Bronchial epithelial cell (primary cell): ENCODE data around the gene RPP38. TPM values are rescaled to one million over a fixed set of nuclear protein-coding genes. Genes with fewer than 3 reads are reported as not detected.

ENCODE experiments used
- DNase-seq: peaks from one replicate; pipeline ENCODE4 v3.0.0-alpha.2; 2010; ENCODE audit warnings: low read depth
- FAIRE-seq: peaks from 2 replicates; lab custom pipeline; 2011; peaks lifted over from hg19 to GRCh38; lab: Jason Lieb, UNC
- H3K27me3 ChIP-seq: 2 replicates; pipeline ENCODE4 v1.5.1; 2011; ENCODE audit warnings: low read length; ENCODE audit not compliant: control insufficient read depth, insufficient read depth
- H3K36me3 ChIP-seq: 2 replicates; pipeline ENCODE4 v1.5.1; 2011; ENCODE audit warnings: low read length; ENCODE audit not compliant: control insufficient read depth, insufficient read depth
- H3K4me3 ChIP-seq: 2 replicates; pipeline ENCODE4 v1.5.1; 2011; ENCODE audit warnings: mild to moderate bottlenecking, low read depth, low read length, control low read depth
- total RNA-seq: library from RNA; depleted of rRNA; stranded (reverse); fragments of >200 nt; gene quantifications from 2 replicates; pipeline ENCODE4 v1.2.1, GENCODE V29; 2014
- TF ChIP-seq, protein P1 (sequence below): IDR thresholded peaks from 2 replicates; pipeline ENCODE4 v1.5.1; 2011; ENCODE audit warnings: mild to moderate bottlenecking, moderate library complexity, low read length, control low read depth, inconsistent platforms; ENCODE audit not compliant: insufficient read depth, severe bottlenecking

The RPP38 gene, protein sequence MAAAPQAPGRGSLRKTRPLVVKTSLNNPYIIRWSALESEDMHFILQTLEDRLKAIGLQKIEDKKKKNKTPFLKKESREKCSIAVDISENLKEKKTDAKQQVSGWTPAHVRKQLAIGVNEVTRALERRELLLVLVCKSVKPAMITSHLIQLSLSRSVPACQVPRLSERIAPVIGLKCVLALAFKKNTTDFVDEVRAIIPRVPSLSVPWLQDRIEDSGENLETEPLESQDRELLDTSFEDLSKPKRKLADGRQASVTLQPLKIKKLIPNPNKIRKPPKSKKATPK
- 10.3 and 18.4 TPM in 2 replicates for total RNA-seq

DNA sequence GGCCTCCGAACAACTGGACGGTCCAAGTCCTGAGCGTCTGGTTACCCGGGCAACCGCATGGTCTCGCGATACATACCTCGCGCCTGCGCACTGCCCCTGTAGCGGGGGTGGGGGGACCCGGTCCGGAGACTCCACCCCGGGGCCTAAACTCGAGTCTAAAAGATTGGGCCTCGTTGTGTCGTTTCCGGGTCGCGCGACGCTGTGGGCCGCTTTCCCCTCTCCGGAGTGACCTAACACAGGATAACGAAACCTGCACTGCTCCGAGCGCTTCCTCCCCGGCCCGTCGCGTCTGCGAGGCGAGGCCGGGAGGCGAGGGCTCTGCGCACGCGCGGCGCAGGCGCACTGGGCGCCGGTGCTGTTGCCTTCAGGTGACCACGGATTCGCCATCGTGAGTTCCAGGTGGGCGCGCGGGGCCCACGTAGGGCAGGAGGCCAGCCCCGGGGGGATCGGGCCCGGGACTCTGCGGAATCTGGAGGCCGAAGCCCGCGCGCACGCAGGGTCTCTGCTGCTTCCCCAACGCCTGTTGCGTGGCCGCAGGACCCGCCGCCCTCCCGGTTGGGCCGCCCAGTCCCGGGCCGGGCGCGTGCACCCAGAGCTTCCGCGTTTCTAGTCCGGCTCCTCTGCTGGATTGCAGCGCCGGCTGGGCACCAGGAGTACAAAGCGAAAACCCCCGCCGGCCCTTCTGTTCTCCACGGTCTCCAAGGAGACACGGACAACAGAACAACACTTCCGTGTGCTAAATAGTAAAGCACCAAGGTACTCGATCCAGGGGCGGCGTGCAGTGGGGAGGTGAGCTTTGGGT is at the start of gene RPP38:
Gene RPP38 (plus strand): TSS at position 345 of the 802 bp plus-strand sequence. CDS start 5,960 bp downstream, outside the sequence.
- Histone ChIP-seq H3K4me3 (peak within 1 kb of the TSS; percentile 93), H3K27me3 (no peaks in the 10 kb centered on the region), H3K36me3 (peaks cover 4% of the 10 kb centered on the region)
- DNase-seq (peak; percentile 78), FAIRE-seq (no peak)
- TF ChIP-seq, protein P1, sequence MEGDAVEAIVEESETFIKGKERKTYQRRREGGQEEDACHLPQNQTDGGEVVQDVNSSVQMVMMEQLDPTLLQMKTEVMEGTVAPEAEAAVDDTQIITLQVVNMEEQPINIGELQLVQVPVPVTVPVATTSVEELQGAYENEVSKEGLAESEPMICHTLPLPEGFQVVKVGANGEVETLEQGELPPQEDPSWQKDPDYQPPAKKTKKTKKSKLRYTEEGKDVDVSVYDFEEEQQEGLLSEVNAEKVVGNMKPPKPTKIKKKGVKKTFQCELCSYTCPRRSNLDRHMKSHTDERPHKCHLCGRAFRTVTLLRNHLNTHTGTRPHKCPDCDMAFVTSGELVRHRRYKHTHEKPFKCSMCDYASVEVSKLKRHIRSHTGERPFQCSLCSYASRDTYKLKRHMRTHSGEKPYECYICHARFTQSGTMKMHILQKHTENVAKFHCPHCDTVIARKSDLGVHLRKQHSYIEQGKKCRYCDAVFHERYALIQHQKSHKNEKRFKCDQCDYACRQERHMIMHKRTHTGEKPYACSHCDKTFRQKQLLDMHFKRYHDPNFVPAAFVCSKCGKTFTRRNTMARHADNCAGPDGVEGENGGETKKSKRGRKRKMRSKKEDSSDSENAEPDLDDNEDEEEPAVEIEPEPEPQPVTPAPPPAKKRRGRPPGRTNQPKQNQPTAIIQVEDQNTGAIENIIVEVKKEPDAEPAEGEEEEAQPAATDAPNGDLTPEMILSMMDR: no peak

DNA sequence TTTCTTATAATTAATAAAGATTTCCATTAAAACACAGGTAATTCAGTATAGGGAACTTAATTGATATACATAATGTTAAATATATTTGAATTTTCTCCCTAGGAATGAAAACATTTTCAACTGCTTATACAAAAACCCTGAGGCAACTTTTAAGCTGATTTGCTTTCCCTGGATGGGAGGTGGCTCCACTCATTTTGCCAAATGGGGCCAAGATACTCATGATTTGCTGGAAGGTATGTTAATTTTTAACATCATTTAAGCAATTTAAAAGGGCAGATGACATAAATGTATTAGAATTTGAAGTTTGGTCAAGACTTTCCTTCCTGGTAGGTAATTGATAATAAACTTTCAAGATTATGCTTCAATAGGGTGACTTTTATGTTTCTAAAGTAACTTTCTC is 47.6 kb upstream of the RPP38 start:
- no peak overlapping the region for H3K4me3 ChIP-seq
- no peaks in the 10 kb centered on the region for H3K27me3 ChIP-seq
- FAIRE-seq (no peak), DNase-seq (no peak)
- TF ChIP-seq, protein P1: no peak
- H3K36me3 ChIP-seq: no peaks in the 10 kb centered on the region

- TF ChIP-seq, protein P1: no peak
- FAIRE-seq (no peak), DNase-seq (no peak)
- no peak overlapping the region for H3K4me3 ChIP-seq
- no peaks in the 10 kb centered on the region for H3K27me3 ChIP-seq
- no peaks in the 10 kb centered on the region for H3K36me3 ChIP-seq
These were observed 45.0 kb upstream of the RPP38 start for GRCh38 chr10:15052121-15052520.

DNA sequence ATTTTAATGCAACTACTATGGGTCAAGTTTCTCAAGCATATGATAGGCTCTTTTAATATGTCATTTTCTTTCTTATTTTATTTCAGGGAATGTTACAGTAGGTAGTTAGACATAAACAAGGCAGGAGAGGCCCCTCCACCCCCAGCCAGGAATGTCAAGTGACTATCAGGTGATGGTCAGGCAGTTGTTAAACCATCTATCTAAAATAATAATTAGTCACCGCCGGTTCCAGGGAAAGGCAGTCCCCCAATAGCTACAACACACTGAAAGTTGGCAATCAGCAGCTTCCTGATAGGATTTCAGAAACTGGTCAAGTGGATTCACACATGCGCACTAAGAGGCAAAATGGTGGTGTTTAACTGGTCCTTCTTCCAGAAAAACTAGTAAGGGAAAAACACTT is 44.1 kb upstream of the RPP38 start:
- TF ChIP-seq, protein P1: no peak
- Histone ChIP-seq H3K27me3 (no peaks in the 10 kb centered on the region), H3K4me3 (no peak overlapping the region), H3K36me3 (no peaks in the 10 kb centered on the region)
- DNase-seq: no peak
- FAIRE-seq: no peak

DNA sequence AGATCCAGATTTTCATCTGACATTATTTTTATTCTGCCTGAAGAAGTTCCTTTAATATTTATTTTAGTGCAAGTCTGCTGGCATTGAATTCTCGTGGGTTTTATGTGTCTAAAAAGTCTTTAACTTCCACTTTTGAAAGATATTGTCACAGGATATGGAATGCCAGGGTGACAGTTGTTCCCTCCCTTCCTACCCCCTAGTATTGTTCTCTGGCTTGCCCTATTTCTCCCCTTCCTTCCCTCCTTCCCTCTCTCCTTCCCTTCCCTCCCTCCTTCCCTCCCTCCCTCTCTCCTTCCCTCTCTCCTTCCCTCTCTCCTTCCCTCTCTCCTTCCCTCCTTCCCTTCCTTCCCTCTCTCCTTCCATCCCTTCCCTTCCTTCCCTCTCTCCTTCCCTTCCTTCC is 38.5 kb upstream of the RPP38 start:
- TF ChIP-seq, protein P1: no peak
- FAIRE-seq: no peak
- Histone ChIP-seq H3K4me3 (no peak overlapping the region), H3K36me3 (no peaks in the 10 kb centered on the region), H3K27me3 (no peaks in the 10 kb centered on the region)
- DNase-seq: no peak
